IPS-18a (cell line): ENCODE data around the gene ALPG.
"Not testable (repeated sequence)": the region's sequence is repeated elsewhere in the genome, so short reads cannot be mapped to it uniquely, and the experiment has no call there.

Experiments
- H3K27ac ChIP-seq: one replicate; pipeline ENCODE4 v1.5.1; 2013; ENCODE audit warnings: low read length
- H3K27me3 ChIP-seq: one replicate; pipeline ENCODE4 v1.6.1; 2013; ENCODE audit warnings: mild to moderate bottlenecking, low read length; ENCODE audit not compliant: control insufficient read depth, insufficient read depth
- H3K36me3 ChIP-seq: one replicate; pipeline ENCODE4 v1.6.1; 2013; ENCODE audit warnings: low read depth, low read length; ENCODE audit not compliant: control insufficient read depth
- H3K4me1 ChIP-seq: one replicate; pipeline ENCODE4 v1.6.1; 2013; ENCODE audit warnings: low read depth, low read length; ENCODE audit not compliant: control insufficient read depth
- H3K4me3 ChIP-seq: one replicate; pipeline ENCODE4 v1.5.1; 2013; ENCODE audit warnings: low read length
- H3K9ac ChIP-seq: one replicate; pipeline ENCODE4 v1.6.1; 2013; ENCODE audit warnings: mild to moderate bottlenecking, low read length, moderate library complexity
- H3K9me3 ChIP-seq: one replicate; pipeline ENCODE4 v1.6.1; 2013; ENCODE audit warnings: low read depth, low read length; ENCODE audit not compliant: control insufficient read depth

Gene ALPG

GRCh38 chr2:232389327-232389726, 17.3 kb upstream of the ALPG start:
- Histone ChIP-seq H3K9ac (no peak overlapping the region), H3K36me3 (peaks cover 2% of the 10 kb centered on the region), H3K27ac (no peak overlapping the region), H3K4me3 (no peak overlapping the region), H3K4me1 (no peaks in the 10 kb centered on the region), H3K27me3 (no peaks in the 10 kb centered on the region), H3K9me3 (no peaks in the 10 kb centered on the region)

DNA sequence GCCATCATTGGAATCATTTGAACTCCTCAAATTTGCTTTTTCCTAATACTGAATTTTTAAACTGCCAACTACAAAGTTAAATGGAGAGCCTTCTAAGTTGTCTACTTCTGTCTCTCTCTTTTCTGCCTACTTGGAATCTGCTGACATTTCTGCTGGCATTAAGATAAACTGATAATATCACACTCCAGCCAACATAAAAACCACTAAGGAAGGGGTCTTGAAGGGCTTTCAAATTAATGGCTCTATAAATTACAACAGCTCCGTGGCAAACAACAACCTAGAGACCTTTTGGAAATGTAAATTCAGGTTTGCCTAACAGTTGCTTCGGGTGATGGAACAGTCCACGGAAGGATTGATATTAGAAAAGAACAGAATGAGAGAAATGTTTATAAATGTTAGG, 16.0 kb upstream of the ALPG start:
- H3K27me3 ChIP-seq = no peaks in the 10 kb centered on the region
- no peak overlapping the region for H3K4me3 ChIP-seq
- no peak overlapping the region for H3K27ac ChIP-seq

DNA sequence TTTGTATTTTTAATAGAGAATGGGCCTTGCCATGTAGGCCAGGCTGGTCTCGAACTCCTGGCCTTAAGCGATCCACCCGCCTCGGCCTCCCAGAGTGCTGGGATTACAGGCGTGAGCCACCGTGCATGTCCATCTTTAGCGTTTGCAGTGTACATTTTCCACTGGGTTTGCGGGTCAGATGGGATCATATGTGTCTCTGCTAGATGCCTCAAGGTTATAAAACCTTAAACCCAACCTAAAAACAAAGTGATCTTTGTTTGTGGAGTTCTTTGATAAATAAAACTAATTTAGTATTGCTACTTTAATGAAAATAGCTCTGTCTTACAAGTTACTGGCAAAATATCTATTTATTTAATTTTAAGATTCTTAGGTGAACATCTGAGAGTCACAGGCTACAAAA, 13.1 kb upstream of the ALPG start:
- no peak overlapping the region for H3K9ac ChIP-seq
- no peaks in the 10 kb centered on the region for H3K27me3 ChIP-seq
- H3K36me3 ChIP-seq = peaks cover 2% of the 10 kb centered on the region
- no peak overlapping the region for H3K27ac ChIP-seq
- H3K4me1 ChIP-seq = no peaks in the 10 kb centered on the region
- no peak overlapping the region for H3K4me3 ChIP-seq
- H3K9me3 ChIP-seq = no peaks in the 10 kb centered on the region

More for the DNA sequence above, 16.0 kb upstream of the ALPG start:
- H3K9ac ChIP-seq = no peak overlapping the region
- H3K9me3 ChIP-seq = no peaks in the 10 kb centered on the region
- H3K4me1 ChIP-seq = no peaks in the 10 kb centered on the region
- peaks cover 2% of the 10 kb centered on the region for H3K36me3 ChIP-seq

- not testable (repeated sequence) for H3K9me3 ChIP-seq, H3K9ac ChIP-seq, H3K27ac ChIP-seq, H3K4me1 ChIP-seq, H3K4me3 ChIP-seq, H3K36me3 ChIP-seq, H3K27me3 ChIP-seq
Observed at GRCh38 chr2:232394431-232394830, 12.2 kb upstream of the ALPG start.

DNA sequence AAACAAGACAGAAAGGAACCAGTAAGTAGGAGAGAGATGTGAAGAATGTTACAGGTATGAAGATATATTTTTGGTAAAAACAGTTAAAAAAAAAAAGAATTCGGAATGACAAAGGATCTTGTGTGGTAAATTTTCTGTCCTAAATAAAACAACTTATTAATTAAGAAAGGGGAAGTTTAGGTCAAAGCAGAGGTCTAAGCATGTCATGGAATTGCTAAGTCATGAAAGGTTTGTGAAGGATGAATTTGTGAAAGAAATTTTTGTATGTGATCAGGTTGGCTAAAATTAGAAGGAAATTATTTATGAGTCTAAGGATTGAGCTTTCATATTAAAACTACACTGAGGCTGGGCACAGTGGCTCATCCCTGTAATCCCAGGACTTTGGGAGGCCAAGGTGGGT, 11.1 kb upstream of the ALPG start:
- no peak overlapping the region for H3K4me3 ChIP-seq
- no peak overlapping the region for H3K9ac ChIP-seq
- no peak overlapping the region for H3K27ac ChIP-seq
- H3K27me3 ChIP-seq = no peaks in the 10 kb centered on the region
- H3K9me3 ChIP-seq = no peaks in the 10 kb centered on the region
- H3K36me3 ChIP-seq = no peaks in the 10 kb centered on the region
- H3K4me1 ChIP-seq = no peaks in the 10 kb centered on the region

DNA sequence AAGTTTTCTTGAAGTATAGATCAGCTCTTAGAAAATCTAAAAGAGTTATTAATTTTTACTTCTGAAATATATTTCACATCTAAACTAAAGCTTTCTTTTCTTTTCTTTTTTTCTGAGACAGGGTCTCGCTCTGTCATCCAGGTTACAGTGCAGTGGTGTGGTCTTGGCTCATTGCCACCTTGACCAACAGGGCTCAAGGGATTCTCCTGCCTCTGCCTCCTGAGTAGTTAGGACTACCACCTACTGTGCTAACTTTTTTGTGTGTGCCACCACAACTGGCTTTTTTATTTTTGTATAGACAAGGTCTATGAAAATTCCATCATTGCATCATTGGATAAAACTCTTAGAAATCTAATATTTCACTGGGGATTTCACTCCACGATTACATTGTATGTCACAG, 10.0 kb upstream of the ALPG start:
- Histone ChIP-seq H3K36me3 (no peaks in the 10 kb centered on the region), H3K27ac (no peak overlapping the region), H3K27me3 (no peaks in the 10 kb centered on the region), H3K9ac (no peak overlapping the region), H3K9me3 (no peaks in the 10 kb centered on the region), H3K4me1 (no peaks in the 10 kb centered on the region), H3K4me3 (no peak overlapping the region)

GRCh38 chr2:232398293-232399034, 8.2 kb upstream of the ALPG start:
- Histone ChIP-seq H3K27me3 (no peaks in the 10 kb centered on the region), H3K9me3 (no peaks in the 10 kb centered on the region), H3K4me3 (no peak overlapping the region), H3K36me3 (peaks cover 3% of the 10 kb centered on the region), H3K4me1 (no peaks in the 10 kb centered on the region), H3K9ac (no peak overlapping the region), H3K27ac (no peak overlapping the region)

GRCh38 chr2:232400256-232401015, 6.2 kb upstream of the ALPG start:
- H3K27ac ChIP-seq = no peak overlapping the region
- H3K36me3 ChIP-seq = peaks cover 3% of the 10 kb centered on the region
- H3K9me3 ChIP-seq = no peaks in the 10 kb centered on the region
- H3K4me3 ChIP-seq = no peak overlapping the region
- no peaks in the 10 kb centered on the region for H3K27me3 ChIP-seq
- no peaks in the 10 kb centered on the region for H3K4me1 ChIP-seq
- no peak overlapping the region for H3K9ac ChIP-seq

DNA sequence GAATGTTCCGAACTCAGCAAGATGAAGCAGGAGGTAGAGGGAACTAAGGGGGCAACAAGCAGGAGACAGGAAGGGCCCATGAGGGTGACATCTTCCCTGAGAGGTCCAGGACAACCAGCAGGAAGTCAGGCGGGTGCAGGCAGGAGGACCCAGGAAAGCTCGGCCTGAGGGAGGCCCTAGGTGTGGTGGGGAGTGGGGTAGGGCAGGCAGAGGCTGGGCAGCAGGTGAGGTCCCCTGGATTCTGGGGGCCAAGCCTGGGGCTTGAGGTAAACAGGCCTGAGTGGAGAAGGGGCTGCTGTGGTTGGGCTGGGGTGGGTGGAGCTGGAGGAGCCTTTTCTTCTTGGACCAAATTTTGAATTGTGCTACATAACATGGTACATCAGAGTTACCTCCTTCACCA, 4.1 kb upstream of the ALPG start:
- H3K4me3 ChIP-seq = no peak overlapping the region
- peaks cover 3% of the 10 kb centered on the region for H3K36me3 ChIP-seq
- H3K9ac ChIP-seq = no peak overlapping the region
- no peaks in the 10 kb centered on the region for H3K4me1 ChIP-seq
- H3K9me3 ChIP-seq = no peaks in the 10 kb centered on the region
- H3K27me3 ChIP-seq = no peaks in the 10 kb centered on the region
- no peak overlapping the region for H3K27ac ChIP-seq

DNA sequence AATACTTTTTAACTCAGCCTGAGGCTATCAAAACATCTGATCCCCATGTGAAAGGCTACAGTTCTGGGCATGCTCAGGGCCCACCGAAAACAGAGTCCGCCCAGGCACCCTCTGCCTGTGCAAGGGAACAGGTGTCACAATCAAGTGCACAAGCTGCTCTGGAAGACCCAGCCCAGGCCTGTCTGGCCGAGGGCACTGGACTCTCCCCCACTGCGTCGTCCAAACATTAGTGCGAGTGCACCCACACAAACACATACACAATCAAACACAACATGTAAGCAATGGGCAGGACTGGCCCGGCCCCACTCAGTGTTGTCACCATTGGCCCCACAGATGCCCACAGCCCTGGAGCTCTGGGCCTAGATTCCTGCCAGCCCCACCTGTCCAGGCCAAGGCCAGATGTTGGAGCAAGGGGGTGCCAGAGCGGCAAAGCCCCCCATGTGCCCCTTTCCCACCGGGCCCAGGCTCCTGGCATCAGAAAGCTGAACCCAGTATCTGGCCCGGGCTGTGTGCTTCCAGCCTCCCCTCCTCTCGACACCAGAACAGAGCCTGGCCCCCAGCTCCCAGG, 617 bp upstream of the ALPG start:
- no peaks in the 10 kb centered on the region for H3K9me3 ChIP-seq
- peaks cover 3% of the 10 kb centered on the region for H3K36me3 ChIP-seq
- H3K27ac ChIP-seq = no peak overlapping the region
- H3K4me3 ChIP-seq = no peak overlapping the region
- no peak overlapping the region for H3K9ac ChIP-seq
- H3K27me3 ChIP-seq = no peaks in the 10 kb centered on the region
- no peaks in the 10 kb centered on the region for H3K4me1 ChIP-seq

GRCh38 chr2:232407428-232408150, 945 bp downstream of the ALPG start:
- H3K27ac ChIP-seq, H3K4me1 ChIP-seq, H3K36me3 ChIP-seq, H3K9ac ChIP-seq, H3K9me3 ChIP-seq, H3K4me3 ChIP-seq, H3K27me3 ChIP-seq: not testable (repeated sequence)
